Smooth muscle cell (in vitro differentiated cells): Measurements from ENCODE around the gene TET1. TPM values are rescaled to one million over a fixed set of nuclear protein-coding genes. Genes with fewer than 3 reads are reported as not detected.
A peak's percentile ranks its signal among the peaks of the same experiment; 100 is the strongest.

Experiments
- DNase-seq: peaks from one replicate; lab custom pipeline; 2025; ENCODE audit not compliant: unreplicated experiment; lab: John Stamatoyannopoulos, UW
- H2AFZ ChIP-seq: fragments of 200-600 bp; sonication (generic); 2 replicates; pipeline ENCODE4 v1.6.0; 2016; ENCODE audit warnings: antibody characterized with exemption, low read depth, mild to moderate bottlenecking
- H3F3A ChIP-seq: fragments of 200-600 bp; sonication (generic); 2 replicates; pipeline ENCODE4 v1.6.0; 2017; ENCODE audit warnings: antibody characterized with exemption, low read depth
- H3K27ac ChIP-seq: fragments of 200-600 bp; sonication (generic); 2 replicates; pipeline ENCODE4 v1.5.1; 2016; ENCODE audit warnings: low read depth, mild to moderate bottlenecking
- H3K27me3 ChIP-seq: fragments of 200-600 bp; sonication (generic); 2 replicates; pipeline ENCODE4 v1.6.1; 2016; ENCODE audit warnings: low read depth, mild to moderate bottlenecking
- H3K36me3 ChIP-seq: fragments of 200-600 bp; sonication (generic); 2 replicates; pipeline ENCODE4 v1.5.1; 2016; ENCODE audit warnings: low read depth
- H3K4me1 ChIP-seq: fragments of 200-600 bp; sonication (generic); 2 replicates; pipeline ENCODE4 v1.5.1; 2016; ENCODE audit warnings: low read depth
- H3K4me2 ChIP-seq: fragments of 200-600 bp; sonication (generic); 2 replicates; pipeline ENCODE4 v1.6.0; 2016; ENCODE audit warnings: mild to moderate bottlenecking
- H3K4me3 ChIP-seq: fragments of 200-600 bp; sonication (generic); 2 replicates; pipeline ENCODE4 v1.5.1; 2016; ENCODE audit warnings: mild to moderate bottlenecking
- H3K79me2 ChIP-seq: fragments of 200-600 bp; sonication (generic); 2 replicates; pipeline ENCODE4 v1.6.0; 2016; ENCODE audit warnings: low read depth, mild to moderate bottlenecking
- H3K9ac ChIP-seq: fragments of 200-600 bp; sonication (generic); 2 replicates; pipeline ENCODE4 v1.6.0; 2016; ENCODE audit warnings: low read depth
- H3K9me3 ChIP-seq: fragments of 200-600 bp; sonication (generic); replicated peaks from 2 replicates; pipeline ENCODE4 v1.5.1; 2016; ENCODE audit warnings: low read depth
- H4K20me1 ChIP-seq: fragments of 200-600 bp; sonication (generic); 2 replicates; pipeline ENCODE4 v1.6.0; 2016; ENCODE audit warnings: low read depth
- WGBS: methylation state at CpG from one replicate; pipeline ENCODE4 v1.1.7; 2016; ENCODE audit warnings: low lambda C conversion rate; 5-methylcytosine and 5-hydroxymethylcytosine counted together
- polyA plus RNA-seq: library from polyadenylated mRNA; unstranded; fragments of >200 nt; fragmentation: Nextera tagmentation; extraction: Ambion mirVana; gene quantifications from 2 replicates; pipeline ENCODE4 v1.2.1, GENCODE V29; 2016
- total RNA-seq: library from RNA; depleted of rRNA; stranded (reverse); fragments of >200 nt; gene quantifications from 2 replicates; pipeline ENCODE4 v1.2.3, GENCODE V29; 2014
- TF ChIP-seq, protein P1 (sequence below): fragments of 200-600 bp; sonication (generic); IDR thresholded peaks from 2 replicates; pipeline ENCODE4 v1.5.1; 2017; ENCODE audit warnings: borderline replicate concordance, mild to moderate bottlenecking, antibody characterized with exemption; ENCODE audit not compliant: insufficient read depth, poor library complexity, severe bottlenecking

The TET1 gene
- total and polyA plus RNA-seq, 2 experiments from 2014 or later: 2.5 to 15.3 TPM

DNA sequence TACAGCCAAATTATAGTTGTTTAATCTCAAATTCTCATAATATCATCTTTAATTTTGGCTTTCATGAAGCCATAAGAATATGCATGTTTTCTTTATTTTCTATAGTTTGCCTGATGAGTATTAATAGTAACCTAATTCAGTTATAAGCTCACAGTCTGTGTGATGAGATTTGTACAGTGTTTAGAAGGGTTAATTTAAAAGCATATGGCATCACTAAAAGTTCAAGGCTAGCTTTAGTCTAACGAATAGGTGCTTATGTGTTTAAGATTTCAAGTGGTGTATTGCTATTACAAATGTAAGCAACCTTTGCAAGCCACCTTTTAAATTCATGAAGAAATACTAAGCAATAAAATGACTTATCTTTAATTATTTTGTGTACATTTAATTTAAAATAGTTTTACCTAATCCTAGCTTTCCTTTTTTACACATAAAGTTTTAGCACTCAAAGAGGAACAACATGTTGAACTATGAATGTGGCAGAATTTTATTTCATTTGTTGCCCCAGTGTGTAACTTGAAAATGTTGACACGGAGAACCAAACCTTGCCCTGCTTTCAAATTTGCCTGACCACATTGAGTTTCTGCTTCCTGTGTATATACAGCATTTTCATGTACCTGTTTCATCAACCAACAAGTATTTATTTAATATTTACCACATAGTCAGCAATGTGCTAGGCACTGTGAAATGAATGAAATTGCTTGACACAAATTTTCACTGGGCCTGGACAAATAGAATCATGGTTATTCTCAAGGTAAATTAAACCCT lies 41.5 kb downstream of the TET1 start:
- no peaks in the 10 kb centered on the region for H3K9me3 ChIP-seq
- no peak overlapping the region for H3K9ac ChIP-seq
- TF ChIP-seq, protein P1, sequence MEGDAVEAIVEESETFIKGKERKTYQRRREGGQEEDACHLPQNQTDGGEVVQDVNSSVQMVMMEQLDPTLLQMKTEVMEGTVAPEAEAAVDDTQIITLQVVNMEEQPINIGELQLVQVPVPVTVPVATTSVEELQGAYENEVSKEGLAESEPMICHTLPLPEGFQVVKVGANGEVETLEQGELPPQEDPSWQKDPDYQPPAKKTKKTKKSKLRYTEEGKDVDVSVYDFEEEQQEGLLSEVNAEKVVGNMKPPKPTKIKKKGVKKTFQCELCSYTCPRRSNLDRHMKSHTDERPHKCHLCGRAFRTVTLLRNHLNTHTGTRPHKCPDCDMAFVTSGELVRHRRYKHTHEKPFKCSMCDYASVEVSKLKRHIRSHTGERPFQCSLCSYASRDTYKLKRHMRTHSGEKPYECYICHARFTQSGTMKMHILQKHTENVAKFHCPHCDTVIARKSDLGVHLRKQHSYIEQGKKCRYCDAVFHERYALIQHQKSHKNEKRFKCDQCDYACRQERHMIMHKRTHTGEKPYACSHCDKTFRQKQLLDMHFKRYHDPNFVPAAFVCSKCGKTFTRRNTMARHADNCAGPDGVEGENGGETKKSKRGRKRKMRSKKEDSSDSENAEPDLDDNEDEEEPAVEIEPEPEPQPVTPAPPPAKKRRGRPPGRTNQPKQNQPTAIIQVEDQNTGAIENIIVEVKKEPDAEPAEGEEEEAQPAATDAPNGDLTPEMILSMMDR: no peak
- peaks cover 4% of the 10 kb centered on the region for H4K20me1 ChIP-seq
- peaks cover 21% of the 10 kb centered on the region for H3K79me2 ChIP-seq
- no peak overlapping the region for H2AFZ ChIP-seq
- no peak overlapping the region for H3K27ac ChIP-seq
- H3K36me3 ChIP-seq: no peaks in the 10 kb centered on the region
- peak overlapping the region; percentile 50 for H3K4me3 ChIP-seq
- peak overlapping the region; percentile 87 for H3K4me2 ChIP-seq
- no peaks in the 10 kb centered on the region for H3K27me3 ChIP-seq
- peaks cover 37% of the 10 kb centered on the region for H3K4me1 ChIP-seq
- H3F3A ChIP-seq: peaks cover 27% of the 10 kb centered on the region
- 73% methylated on average over 2 of the region's 2 CpGs for WGBS
- DNase-seq: no peak

DNA sequence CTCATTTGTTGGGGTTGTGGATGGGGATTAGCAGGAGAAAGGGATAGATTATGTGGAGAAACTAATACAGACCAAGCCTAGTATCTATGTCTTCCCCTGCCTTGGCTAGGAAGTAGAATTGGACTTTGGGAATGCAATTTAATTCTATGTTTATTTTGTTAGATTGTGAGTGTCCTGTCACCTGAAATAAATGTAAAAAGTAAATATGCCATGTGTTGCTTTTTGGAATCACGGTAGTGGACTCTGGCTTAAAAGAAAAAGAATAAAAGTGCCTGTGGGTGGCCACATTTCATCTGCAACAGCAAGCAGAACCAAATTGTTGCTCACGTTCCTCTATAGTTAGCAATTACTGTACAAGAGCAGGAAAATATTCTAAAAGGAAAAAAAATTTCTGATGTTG lies 42.3 kb downstream of the TET1 start:
- Histone ChIP-seq H3K9me3 (no peaks in the 10 kb centered on the region), H3K36me3 (no peaks in the 10 kb centered on the region), H4K20me1 (peaks cover 7% of the 10 kb centered on the region), H3K4me2 (no peak overlapping the region), H3K4me1 (peaks cover 37% of the 10 kb centered on the region), H3K9ac (no peak overlapping the region), H3K79me2 (peaks cover 21% of the 10 kb centered on the region), H3K4me3 (peak overlapping the region; percentile 14), H2AFZ (no peak overlapping the region), H3F3A (peaks cover 27% of the 10 kb centered on the region), H3K27ac (no peak overlapping the region), H3K27me3 (no peaks in the 10 kb centered on the region)
- no peak for DNase-seq
- TF ChIP-seq, protein P1: no peak
- 89% methylated on average over 2 of the region's 2 CpGs for WGBS

DNA sequence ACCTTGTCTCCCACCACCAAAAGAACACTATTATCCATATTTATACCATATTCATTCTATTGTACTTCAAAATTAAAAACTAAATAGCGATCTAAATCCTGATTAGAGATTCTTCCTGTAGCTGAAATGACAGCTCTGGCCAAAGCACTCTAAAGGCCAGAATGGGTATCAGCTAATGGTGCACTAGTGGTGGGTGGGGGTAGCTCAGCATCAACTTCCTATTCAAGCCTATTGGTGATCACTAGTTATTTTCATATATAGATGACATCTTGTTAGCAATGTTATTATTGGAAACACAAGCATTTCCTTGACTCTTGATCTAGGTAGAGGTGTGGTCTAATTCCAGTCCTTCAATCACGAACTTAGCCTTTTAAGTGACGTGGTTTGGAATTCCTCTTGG lies 43.6 kb downstream of the TET1 start:
- Histone ChIP-seq H3K36me3 (no peaks in the 10 kb centered on the region), H4K20me1 (peaks cover 7% of the 10 kb centered on the region), H3K4me1 (peaks cover 36% of the 10 kb centered on the region), H3K9ac (no peak overlapping the region), H3K27ac (no peak overlapping the region), H3K79me2 (peaks cover 21% of the 10 kb centered on the region), H2AFZ (no peak overlapping the region), H3K27me3 (no peaks in the 10 kb centered on the region), H3K4me3 (no peak overlapping the region), H3K4me2 (no peak overlapping the region), H3F3A (peaks cover 27% of the 10 kb centered on the region), H3K9me3 (no peaks in the 10 kb centered on the region)
- 100% methylated on average over 3 of the region's 3 CpGs for WGBS
- no peak for DNase-seq
- TF ChIP-seq, protein P1: no peak

DNA sequence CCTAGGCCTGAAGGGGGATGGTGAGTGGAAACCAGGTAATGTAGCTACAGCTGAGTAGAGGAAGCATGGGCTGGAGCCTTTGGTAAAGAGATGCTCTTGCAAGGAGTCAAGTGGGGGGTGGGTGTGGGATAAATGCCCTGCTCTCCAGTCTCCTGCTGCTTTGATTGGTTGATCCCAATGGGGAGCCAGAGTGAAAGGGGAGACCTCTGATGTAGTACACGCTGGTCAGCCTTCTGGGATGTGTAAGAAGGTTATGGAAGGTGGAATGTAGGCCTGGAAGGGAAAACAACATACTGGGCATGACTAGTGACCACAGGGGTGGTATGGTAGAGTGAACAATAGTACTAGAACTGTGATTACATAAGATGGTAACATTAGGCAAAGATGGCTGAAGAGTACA lies 44.3 kb downstream of the TET1 start:
- no peak overlapping the region for H3K4me3 ChIP-seq
- WGBS: 100% methylated on average over 1 of the region's 1 CpG
- H3K36me3 ChIP-seq: no peaks in the 10 kb centered on the region
- no peak overlapping the region for H3K4me2 ChIP-seq
- H3F3A ChIP-seq: peaks cover 26% of the 10 kb centered on the region
- DNase-seq: no peak
- H3K79me2 ChIP-seq: peaks cover 21% of the 10 kb centered on the region
- TF ChIP-seq, protein P1: no peak
- no peak overlapping the region for H3K27ac ChIP-seq
- H2AFZ ChIP-seq: no peak overlapping the region
- peaks cover 3% of the 10 kb centered on the region for H4K20me1 ChIP-seq
- H3K4me1 ChIP-seq: peaks cover 29% of the 10 kb centered on the region
- no peaks in the 10 kb centered on the region for H3K27me3 ChIP-seq
- H3K9me3 ChIP-seq: no peaks in the 10 kb centered on the region
- no peak overlapping the region for H3K9ac ChIP-seq
